Upper lobe of left lung (tissue), 6 donors: ENCODE data around the gene NAA25. TPM values are rescaled to one million over a fixed set of nuclear protein-coding genes. Genes with fewer than 3 reads are reported as not detected.

ENCODE experiments used
- ATAC-seq, 2 donors: fragments of 200-7000 bp; cut with Tn5 transposase; one replicate each; pipeline ENCODE4 v1.9.1; 2022; ENCODE audit warnings: mild to moderate bottlenecking in 2 of 2, moderate library complexity in 2 of 2; ENCODE audit not compliant: low FRiP score in 2 of 2
- DNase-seq, 2 donors: peaks; one replicate each; pipeline ENCODE4 v3.0.0-alpha.2; 2019 to 2020
- H3K27ac ChIP-seq, 4 donors: fragments of 200-600 bp; sonication (generic); one replicate each; pipeline ENCODE4 v1.5.1; 2016 to 2019
- H3K27me3 ChIP-seq, 4 donors: fragments of 200-600 bp; sonication (generic); one replicate each; pipeline ENCODE4 v1.5.1; 2017 to 2019
- H3K36me3 ChIP-seq, 4 donors: fragments of 200-600 bp; sonication (generic); one replicate each; pipeline ENCODE4 v1.5.1; 2016 to 2019
- H3K4me1 ChIP-seq, 4 donors: fragments of 200-600 bp; sonication (generic); one replicate each; pipeline ENCODE4 v1.5.1; 2018 to 2019
- H3K4me3 ChIP-seq, 4 donors: fragments of 200-600 bp; sonication (generic); one replicate each; pipeline ENCODE4 v1.5.1; 2017 to 2019; ENCODE audit warnings: mild to moderate bottlenecking in 2 of 4, moderate library complexity in 1 of 4
- H3K9me3 ChIP-seq, 4 donors: fragments of 200-600 bp; sonication (generic); one replicate each; pipeline ENCODE4 v1.5.1; 2018 to 2019
- EP300 ChIP-seq, 4 donors: sonication (generic); formaldehyde crosslinking; IDR thresholded peaks; one replicate each; pipeline ENCODE4 v1.5.1; 2017; ENCODE audit warnings: antibody characterized with exemption in 4 of 4, control low read depth in 2 of 4
- POLR2A ChIP-seq, 4 donors: fragments of 450-650 bp; IDR thresholded peaks; one replicate each; pipeline ENCODE4 v1.5.1; 2016 to 2017; ENCODE audit warnings: antibody characterized with exemption in 4 of 4, mild to moderate bottlenecking in 2 of 4
- POLR2AphosphoS5 ChIP-seq, 2 donors: sonication (generic); formaldehyde crosslinking; IDR thresholded peaks; one replicate each; pipeline ENCODE4 v1.5.1; 2017; ENCODE audit warnings: antibody characterized with exemption in 2 of 2
- WGBS, 2 donors: methylation state at CpG; one replicate each; pipeline ENCODE4 v1.1.5; 2017 to 2018; 5-methylcytosine and 5-hydroxymethylcytosine counted together
- total RNA-seq, 6 donors: library from RNA; depleted of rRNA in 4 of 6; stranded (reverse); fragments of >200 nt in 4 of 6; gene quantifications; one replicate each; pipeline versions ENCODE4 v1.1.0 to v1.2.1, GENCODE V29; 2016 to 2021
- TF ChIP-seq, protein P1 (sequence below), 6 experiments: fragments of 450-650 bp in 4 of 6; fragments of 200-600 bp in 2 of 6; sonication (generic) in 2 of 6; IDR thresholded peaks; one replicate each; pipeline ENCODE4 v1.5.1; 2016 to 2019; ENCODE audit warnings: antibody characterized with exemption in 6 of 6
- donor health status: DM: no; HTN: no; CAD: no; lungs with moderate emphysema.
- donor health status: DM: no; HTN: yes; CAD: no; lungs with severe emphysema.

The NAA25 gene
- total RNA-seq, 6 donors from 2014 or later: 15.0 to 30.3 (median 19.4) TPM

DNA sequence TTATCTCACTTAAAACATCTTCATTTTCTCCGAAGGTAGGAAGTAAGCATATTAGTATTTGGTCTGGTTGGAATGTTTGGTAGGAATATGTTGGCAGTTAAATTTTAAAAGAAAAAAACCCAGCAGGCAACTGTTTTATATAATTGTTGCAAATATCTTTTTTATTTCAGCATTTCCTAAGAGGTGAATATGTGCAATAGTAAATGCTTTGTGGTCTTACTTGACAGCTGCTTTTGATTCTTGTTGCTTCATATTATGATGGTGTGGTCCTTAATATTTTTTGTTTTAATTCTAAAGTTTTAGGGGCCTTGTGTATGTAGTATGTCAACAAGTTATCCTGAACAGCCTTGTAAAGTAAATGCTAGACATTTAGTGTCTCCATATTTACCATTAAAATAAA, 23.1 kb upstream of the NAA25 start:
- no peak for TF ChIP-seq POLR2A (IDR thresholded peaks at IDR 0.05)
- no peak for TF ChIP-seq POLR2AphosphoS5 (IDR thresholded peaks at IDR 0.05)
- TF ChIP-seq, protein P1, sequence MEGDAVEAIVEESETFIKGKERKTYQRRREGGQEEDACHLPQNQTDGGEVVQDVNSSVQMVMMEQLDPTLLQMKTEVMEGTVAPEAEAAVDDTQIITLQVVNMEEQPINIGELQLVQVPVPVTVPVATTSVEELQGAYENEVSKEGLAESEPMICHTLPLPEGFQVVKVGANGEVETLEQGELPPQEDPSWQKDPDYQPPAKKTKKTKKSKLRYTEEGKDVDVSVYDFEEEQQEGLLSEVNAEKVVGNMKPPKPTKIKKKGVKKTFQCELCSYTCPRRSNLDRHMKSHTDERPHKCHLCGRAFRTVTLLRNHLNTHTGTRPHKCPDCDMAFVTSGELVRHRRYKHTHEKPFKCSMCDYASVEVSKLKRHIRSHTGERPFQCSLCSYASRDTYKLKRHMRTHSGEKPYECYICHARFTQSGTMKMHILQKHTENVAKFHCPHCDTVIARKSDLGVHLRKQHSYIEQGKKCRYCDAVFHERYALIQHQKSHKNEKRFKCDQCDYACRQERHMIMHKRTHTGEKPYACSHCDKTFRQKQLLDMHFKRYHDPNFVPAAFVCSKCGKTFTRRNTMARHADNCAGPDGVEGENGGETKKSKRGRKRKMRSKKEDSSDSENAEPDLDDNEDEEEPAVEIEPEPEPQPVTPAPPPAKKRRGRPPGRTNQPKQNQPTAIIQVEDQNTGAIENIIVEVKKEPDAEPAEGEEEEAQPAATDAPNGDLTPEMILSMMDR (IDR thresholded peaks at IDR 0.05): no peak
- TF ChIP-seq EP300 (IDR thresholded peaks at IDR 0.05): no peak
- H3K9me3 ChIP-seq: no peaks in the 10 kb centered on the region
- no peaks in the 10 kb centered on the region for H3K27me3 ChIP-seq
- WGBS, 2 donors: 60 to 62% methylated on average over 1 of the region's 1 CpG
- no peak overlapping the region for H3K4me3 ChIP-seq
- peaks cover 45 to 71% (median 61%) of the 10 kb centered on the region in 4 donors for H3K4me1 ChIP-seq
- no peak for DNase-seq
- ATAC-seq: no peak
- H3K27ac ChIP-seq: peak overlapping the region; percentile 76 to 99 (median 80)
- peaks cover 0 to 23% (median 19%) of the 10 kb centered on the region in 4 donors for H3K36me3 ChIP-seq

DNA sequence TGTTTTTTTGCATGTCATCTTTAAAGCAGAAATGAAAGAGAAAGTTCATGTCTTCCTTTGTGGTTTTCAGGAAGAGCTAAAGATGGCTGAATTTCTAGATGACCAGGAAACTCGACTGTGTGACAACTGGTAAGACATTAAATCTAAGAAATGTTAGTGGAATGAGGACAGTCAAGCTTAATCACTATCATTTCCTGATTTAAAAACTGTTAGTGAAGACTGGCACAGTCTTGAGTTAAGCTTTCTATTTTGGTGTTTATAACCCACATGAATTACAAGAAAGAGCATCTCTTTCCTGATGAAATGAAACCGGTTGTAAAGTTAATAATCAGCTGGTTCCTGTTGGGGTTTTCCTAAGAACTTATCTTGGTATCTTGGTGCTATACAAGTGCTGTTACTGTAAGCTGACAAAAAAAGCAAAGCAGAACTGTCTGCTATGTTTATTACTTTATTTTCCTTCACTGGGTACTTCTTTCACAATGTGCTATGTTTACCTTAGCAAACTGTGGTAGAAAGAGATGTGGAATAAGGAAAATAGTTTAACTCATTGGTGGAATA, 21.9 kb upstream of the NAA25 start:
- peaks cover 51 to 78% (median 61%) of the 10 kb centered on the region in 4 donors for H3K4me1 ChIP-seq
- TF ChIP-seq, protein P1 (IDR thresholded peaks at IDR 0.05): no peak
- TF ChIP-seq POLR2AphosphoS5 (IDR thresholded peaks at IDR 0.05) (no peak), EP300 (IDR thresholded peaks at IDR 0.05) (peak in 2 of 4 donors; percentile 44 to 58)
- H3K27me3 ChIP-seq: no peaks in the 10 kb centered on the region
- peak overlapping the region; percentile 76 to 99 (median 80) for H3K27ac ChIP-seq
- ATAC-seq (peak in 1 of 2 donors; percentile 3), DNase-seq (no peak)
- H3K4me3 ChIP-seq: peak overlapping the region in 3 of 4 donors; percentile 12 to 32 (median 13)
- WGBS, 2 donors: 2% methylated on average over 2 of the region's 2 CpGs
- peaks cover 0 to 12% (median 8%) of the 10 kb centered on the region in 4 donors for H3K36me3 ChIP-seq
- H3K9me3 ChIP-seq: no peaks in the 10 kb centered on the region

DNA sequence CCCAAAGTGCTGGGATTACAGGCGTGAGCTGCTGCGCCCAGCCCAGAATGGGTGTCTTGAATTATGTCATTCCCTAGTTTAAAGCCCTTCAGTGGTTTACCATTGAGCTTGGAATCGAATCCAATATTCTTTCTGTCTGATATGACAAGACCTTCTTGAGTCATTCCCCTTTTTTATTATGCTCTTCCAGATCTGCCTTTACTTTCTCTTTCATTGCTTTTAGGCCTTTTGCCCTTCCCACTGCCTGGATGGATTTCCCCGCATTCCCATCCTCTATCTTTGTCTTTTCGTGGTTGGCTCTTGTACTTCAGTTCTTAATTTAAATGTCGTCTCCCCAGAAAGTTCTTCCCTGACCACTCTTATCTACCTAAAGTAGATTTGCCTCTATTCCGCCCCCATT, 18.3 kb upstream of the NAA25 start:
- ATAC-seq: no peak
- Histone ChIP-seq H3K27me3 (no peaks in the 10 kb centered on the region), H3K4me1 (peaks cover 56 to 74% (median 62%) of the 10 kb centered on the region in 4 donors), H3K4me3 (peak overlapping the region in 3 of 4 donors; percentile 77 to 97 (median 90)), H3K36me3 (no peaks in the 10 kb centered on the region), H3K27ac (peak overlapping the region; percentile 11 to 99 (median 92)), H3K9me3 (no peaks in the 10 kb centered on the region)
- TF ChIP-seq EP300 (IDR thresholded peaks at IDR 0.05) (no peak), POLR2AphosphoS5 (IDR thresholded peaks at IDR 0.05) (no peak), POLR2A (IDR thresholded peaks at IDR 0.05) (no peak)
- TF ChIP-seq, protein P1 (IDR thresholded peaks at IDR 0.05): no peak
- peak in 1 of 2 donors; percentile 14 for DNase-seq
- 63 to 79% methylated on average over 7 of the region's 7 CpGs for WGBS, 2 donors

DNA sequence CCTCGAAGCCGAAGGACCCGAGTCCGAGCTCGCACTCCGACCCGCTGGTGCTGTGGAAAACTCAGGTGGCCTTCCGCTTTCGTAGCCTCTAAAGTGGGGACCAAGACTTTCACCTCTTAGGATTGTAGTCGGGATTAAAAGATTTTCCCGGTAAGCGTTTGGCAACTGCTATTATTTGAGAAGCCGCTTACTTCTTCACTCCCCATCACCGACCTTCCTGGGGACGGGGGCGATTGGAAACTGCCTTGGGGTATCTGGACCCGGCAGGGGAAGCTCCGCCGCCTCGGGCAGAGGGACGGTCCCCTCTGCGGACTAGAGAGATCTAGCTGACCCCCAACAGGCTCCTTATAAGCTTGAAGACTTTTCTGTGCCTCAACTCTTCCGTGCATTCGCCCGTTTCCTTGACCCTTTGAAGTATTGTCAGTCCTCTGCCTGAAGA, 17.4 kb upstream of the NAA25 start:
- 2% methylated on average over 21 to 25 of the region's 25 CpGs for WGBS, 2 donors
- ATAC-seq: no peak
- Histone ChIP-seq H3K27me3 (no peaks in the 10 kb centered on the region), H3K9me3 (no peaks in the 10 kb centered on the region), H3K27ac (peak overlapping the region; percentile 92 to 99 (median 96)), H3K4me1 (peaks cover 48 to 70% (median 55%) of the 10 kb centered on the region in 4 donors), H3K36me3 (no peaks in the 10 kb centered on the region), H3K4me3 (peak overlapping the region; percentile 77 to 98 (median 94))
- peak; percentile 21 to 61 for DNase-seq
- TF ChIP-seq POLR2AphosphoS5 (IDR thresholded peaks at IDR 0.05) (no peak), POLR2A (IDR thresholded peaks at IDR 0.05) (no peak), EP300 (IDR thresholded peaks at IDR 0.05) (no peak)
- TF ChIP-seq, protein P1 (IDR thresholded peaks at IDR 0.05): no peak
